ENCODE data around the gene PHC2. TPM values are rescaled to one million over a fixed set of nuclear protein-coding genes. Genes with fewer than 3 reads are reported as not detected.

PHC2 gene
- total RNA-seq, 1 experiment from 2014 or later: 71.9 TPM

DNA sequence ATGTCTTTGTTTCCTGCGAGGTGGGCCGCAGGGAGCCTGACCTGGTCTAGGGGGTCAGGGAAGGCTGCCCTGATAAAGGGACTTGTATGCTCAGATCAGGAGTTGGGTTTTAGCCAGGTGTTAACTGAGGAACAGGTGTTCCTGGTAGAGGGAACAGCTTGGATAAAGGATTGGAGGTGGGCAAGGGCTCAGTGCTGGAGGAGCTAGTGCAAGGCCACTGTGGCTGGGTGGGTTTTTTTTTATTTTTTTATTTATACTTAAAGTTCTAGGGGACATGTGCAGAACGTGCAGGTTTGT, 141.1 kb downstream of the PHC2 start:
- in situ Hi-C loops (cut with HindIII; ENCODE audit: low sequenced_read_pairs): no loop called here
- DNase-seq (ENCODE audit: low spot score): peak; percentile 67

DNA sequence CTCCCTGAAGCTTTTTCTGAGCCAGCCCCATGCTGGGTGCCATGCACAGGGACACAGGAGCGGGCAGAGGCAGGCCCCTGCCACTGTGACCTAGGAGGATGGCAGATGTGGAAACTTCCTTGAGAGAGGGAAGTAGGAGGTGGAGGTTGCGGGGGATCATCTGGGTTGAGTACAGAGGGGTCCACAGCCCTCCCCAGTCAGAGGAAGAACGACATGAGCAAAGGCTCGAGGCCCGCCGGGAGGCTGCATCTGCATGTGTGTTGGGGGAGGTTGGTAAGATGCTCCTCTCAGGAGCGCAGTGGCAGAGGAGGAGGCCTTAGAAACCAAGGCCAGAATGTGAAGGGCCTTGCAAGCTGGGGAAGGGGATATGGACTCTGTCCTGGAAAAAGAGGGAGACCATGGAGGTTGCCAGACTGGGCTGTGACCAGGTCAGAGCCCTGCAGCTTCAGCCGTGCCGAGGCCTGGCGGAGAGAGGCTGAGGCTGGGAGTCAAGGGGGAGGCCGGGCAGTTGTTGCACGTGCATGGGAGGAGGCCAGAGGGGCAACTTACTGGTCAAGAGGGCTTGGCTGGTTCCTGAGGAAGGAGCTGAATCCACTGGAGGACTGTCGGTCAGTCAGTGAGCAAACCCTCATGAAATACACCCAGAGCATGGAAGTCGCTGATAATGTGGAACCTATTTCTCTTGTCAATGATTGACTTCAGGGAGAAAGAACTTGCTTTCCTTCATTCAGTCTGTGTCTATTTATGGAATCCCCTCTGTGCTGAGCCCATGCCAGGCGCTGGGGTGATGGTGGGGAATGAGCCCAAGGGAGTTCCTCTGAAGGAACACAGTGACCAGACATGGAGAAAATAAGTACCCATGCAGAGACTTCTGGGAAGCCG, 141.7 kb downstream of the PHC2 start:
- in situ Hi-C loops (cut with HindIII; ENCODE audit: low sequenced_read_pairs): no loop called here
- DNase-seq (ENCODE audit: low spot score): no peak

DNA sequence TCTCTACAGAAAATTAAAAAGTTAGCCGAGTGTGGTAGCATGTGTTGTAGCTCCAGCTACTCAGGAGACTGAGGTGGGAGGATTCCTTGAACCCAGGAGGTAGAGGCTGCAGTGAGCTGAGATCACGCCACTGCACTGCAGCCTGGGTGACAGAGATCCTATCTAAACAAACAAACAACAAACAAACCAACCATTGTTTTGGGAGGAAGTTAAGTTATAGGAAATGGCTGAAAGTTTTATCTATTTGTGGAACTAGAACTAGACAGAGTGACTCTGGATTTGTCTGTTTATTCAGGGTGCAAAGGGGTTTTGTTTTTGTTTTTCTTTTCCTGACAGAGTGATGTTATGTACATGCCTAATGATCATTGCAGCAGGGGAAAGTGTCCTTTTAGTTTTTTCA, 143.6 kb downstream of the PHC2 start:
- DNase-seq (ENCODE audit: low spot score): no peak
- in situ Hi-C loops (cut with HindIII; ENCODE audit: low sequenced_read_pairs): no loop called here

DNA sequence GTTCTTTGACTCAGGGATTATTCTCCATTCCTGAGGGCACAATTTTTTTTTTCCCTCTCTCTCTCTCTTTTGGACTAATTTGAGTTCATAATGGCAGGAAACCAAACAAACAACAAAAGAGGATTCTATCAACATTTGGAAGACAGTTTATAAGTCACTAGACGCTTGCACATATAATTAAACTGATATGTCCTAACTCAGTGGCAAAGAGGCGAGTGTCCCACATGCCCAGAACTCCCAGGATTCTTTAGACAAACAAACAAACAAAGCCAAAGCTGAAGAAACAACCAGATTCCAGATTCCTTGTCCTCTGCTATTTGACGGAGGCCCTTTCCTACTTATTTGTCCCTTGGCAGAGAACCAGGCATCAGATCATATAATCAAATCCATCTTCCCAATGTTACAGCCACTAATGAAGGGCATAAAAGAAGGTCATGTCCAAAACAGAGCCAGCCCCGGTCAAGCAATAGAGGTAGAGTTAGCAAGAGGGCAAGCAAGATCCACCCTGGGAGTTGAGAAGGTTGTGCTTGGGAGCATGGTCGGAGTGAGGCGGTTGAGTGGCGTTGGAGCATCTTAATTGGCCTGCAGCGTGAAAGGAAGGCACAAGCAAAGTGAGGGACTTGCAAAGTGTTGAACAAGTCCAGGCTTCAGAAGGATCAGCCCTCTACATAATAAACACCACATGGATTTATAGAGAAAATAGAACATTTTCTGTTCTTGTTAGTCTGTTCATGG, 144.3 kb downstream of the PHC2 start:
- in situ Hi-C loops (cut with HindIII; ENCODE audit: low sequenced_read_pairs): no loop called here

DNA sequence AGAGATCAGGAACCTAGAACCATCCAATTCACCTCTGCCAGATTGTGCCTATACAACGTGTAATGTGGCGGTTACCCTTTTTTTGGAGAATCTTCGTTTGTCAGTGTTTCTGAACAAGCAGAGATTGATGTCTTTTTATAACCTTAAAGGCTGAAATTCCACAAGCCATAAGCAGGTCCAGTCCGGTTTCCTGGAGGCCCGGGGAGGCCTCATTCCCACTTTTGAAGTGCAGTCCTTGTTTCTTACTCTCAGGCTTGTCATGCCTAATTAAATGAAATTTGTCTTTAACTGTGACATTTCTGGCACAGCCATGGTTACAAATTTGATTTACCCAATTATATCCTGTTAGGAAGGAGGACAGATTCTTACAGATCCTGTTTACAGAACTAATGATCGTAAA, 146.8 kb downstream of the PHC2 start:
- no peak for DNase-seq (ENCODE audit: low spot score)
- in situ Hi-C loops (cut with HindIII; ENCODE audit: low sequenced_read_pairs): no loop called here

More for the DNA sequence above, 144.3 kb downstream of the PHC2 start:
- no peak for DNase-seq (ENCODE audit: low spot score)

DNA sequence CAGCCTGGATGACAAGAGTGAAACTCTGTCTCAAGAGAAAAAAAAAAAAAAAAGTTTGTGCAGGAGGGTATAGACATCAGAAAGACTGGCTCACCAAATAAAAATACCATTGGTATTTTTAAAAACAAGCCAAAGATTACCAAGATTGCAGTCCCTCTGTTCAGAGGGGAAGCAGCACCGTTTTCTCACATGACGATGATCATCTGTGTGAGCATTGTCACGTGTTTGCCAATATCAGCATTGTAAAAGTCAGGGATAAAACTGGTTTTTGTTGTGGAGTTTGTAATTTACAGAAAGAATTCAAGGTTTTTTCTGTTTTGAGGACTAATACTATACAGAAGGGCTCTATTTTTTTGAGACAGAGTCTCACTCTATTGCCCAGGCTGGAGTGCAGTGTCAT, 148.1 kb downstream of the PHC2 start:
- in situ Hi-C loops (cut with HindIII; ENCODE audit: low sequenced_read_pairs): no loop called here

DNA sequence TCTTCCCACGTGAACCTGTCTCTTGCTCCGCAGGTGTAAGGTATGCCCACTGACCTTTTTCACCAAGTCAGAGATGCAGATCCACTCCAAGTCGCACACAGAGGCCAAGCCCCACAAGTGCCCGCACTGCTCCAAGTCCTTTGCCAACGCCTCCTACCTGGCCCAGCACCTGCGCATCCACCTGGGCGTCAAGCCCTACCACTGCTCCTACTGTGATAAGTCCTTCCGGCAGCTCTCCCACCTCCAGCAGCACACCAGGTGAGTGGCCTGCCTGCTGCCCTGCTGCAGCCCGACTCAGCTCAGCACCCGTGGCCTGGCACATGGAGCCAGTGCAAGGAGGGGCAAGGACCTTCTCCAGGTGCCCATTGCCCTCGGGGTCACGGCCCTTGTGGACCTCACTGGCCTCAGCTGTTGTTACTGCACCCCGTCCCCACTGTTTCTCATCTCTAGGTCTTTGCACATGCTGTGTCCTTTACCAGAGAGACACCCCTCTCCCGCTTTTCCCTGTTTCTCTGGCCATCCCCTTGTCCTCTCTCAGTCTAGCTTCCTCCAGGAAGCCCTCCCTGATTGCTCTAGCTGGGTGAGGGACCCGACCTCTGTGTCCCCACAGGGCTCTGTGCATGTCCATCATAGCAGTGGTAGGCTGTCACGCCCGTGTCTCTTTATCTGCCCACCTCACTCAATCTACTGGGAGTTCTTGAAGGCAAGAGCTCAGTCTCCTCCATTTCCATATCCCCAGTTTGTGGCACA, 149.2 kb downstream of the PHC2 start:
- no peak for DNase-seq (ENCODE audit: low spot score)
- in situ Hi-C loops (cut with HindIII; ENCODE audit: low sequenced_read_pairs): no loop called here

More for the DNA sequence above, 148.1 kb downstream of the PHC2 start:
- no peak for DNase-seq (ENCODE audit: low spot score)

DNA sequence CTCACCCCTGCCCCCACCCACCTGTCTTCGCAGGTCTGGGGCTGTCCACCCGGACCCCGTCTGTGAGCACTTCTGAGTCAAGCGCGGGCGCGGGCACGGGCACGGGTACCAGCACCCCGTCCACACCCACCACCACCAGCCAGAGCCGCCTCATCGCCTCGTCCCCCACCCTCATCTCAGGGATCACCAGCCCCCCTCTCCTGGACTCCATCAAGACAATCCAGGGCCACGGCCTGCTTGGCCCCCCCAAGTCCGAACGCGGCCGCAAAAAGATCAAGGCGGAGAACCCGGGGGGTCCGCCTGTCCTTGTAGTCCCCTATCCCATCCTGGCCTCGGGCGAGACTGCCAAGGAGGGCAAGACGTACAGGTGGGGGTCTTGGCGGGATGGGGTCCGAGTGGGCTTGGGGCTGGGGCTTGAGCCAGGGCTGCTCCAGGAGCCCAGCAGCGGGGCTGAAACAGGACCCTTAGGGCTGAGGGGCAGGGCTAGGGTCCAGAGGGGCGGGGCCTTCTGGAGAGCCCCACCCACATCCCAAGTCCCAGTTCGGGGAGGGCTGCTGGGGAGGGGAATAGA, 150.7 kb downstream of the PHC2 start:
- DNase-seq (ENCODE audit: low spot score): no peak

DNA sequence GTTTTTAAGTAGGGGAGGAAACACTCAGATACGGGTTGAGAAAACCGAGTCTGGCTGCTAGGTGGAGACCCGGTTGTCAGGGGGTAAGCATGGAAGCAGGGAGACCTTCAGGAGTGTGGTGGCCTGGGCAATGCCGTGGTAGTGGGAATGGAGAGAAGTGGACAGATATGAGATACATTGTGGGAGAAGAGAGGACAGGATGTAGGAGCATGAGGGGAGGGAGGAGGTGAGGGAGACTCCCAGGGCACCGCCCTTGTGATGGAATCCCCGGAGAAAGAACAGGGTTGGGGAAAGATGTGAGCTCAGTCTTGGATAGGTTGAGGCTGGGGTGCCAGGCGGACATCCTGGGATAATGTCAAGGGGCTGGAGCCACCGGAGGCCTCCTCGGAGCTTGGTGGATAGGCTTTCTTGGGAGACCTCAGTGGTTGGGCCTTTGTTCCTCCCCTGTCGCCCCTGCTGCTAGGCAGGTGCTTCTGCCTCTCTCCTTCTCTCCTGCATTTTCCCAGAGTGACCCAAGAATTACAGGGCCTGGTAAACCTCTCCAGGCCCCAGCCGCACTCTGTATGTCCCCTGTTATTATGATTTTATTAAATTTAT, 153.3 kb downstream of the PHC2 start:
- no peak for DNase-seq (ENCODE audit: low spot score)
- in situ Hi-C loops (cut with HindIII; ENCODE audit: low sequenced_read_pairs): no loop called here

More for the DNA sequence above, 150.7 kb downstream of the PHC2 start:
- in situ Hi-C loops (cut with HindIII; ENCODE audit: low sequenced_read_pairs): no loop called here

DNA sequence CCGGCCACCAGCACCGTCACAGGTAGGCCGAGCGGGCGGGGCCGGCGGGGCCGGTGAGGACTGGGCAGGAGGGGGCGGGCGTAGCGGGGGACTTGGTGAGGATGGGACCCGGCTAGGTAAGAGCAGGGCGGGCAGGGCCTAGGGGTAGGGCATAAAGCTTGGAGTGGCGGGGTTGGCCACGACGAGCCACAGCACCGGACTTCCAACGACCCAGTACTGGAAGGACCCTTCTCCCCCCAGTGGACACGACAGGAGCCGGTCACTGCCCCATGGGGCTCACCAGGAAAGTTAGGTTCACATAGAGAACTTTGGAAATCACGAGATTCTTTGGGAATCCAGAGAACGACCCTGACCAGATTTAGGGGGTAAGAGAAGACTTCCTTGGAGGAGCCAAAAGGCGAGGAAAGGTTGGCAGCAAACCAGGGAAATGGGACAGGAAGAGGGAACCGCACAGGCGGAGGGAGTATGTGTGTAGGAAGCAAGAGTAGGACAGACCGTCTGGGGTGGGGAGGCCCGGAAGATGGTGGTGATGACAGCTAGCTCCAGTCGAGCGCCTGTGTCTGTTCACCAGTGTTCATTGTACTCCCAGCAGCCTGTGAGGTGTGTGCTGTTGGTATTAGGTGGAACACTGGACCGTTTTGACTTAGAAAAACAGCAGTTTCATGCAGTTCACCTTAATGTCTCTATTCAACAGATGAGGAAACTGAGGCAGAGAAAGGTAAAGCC, 154.2 kb downstream of the PHC2 start:
- in situ Hi-C loops (cut with HindIII; ENCODE audit: low sequenced_read_pairs): no loop called here

DNA sequence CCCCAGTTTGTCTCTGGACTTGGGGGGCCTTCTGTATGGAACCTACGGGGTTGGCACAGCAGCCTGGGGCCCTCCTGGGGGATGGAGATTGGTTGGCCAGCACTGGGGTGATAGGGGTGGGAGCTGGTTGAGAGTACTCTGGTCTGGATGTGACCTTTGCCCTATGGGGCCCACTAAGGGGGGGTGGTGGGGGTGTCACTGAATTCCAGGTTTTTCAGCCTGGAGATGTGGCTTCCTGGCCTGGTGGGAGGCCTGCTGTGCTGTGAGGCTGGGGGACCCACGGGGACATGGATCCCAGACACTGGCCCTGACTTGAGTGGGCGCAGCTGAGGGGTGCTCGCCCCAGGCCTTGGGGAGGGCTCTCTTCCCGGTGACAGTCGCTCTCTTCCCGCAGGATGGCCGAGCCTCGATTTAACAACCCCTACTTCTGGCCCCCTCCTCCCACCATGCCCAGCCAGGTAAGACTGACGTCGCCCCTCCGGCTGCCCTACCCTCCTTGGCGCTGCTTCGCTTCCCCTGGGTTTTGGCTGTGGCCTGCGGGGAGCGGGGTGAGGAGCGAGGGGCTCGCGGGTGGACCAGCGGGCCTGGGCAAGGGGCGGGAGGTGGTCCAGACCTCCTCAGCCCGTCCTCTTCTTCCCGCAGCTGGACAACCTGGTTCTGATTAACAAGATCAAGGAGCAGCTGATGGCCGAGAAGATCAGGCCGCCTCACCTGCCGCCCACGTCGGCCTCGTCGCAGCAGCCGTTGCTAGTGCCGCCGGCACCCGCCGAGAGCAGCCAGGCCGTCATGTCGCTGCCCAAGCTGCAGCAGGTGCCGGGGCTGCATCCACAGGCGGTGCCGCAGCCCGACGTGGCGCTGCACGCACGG, 155.0 kb downstream of the PHC2 start:
- DNase-seq (ENCODE audit: low spot score): no peak
- in situ Hi-C loops (cut with HindIII; ENCODE audit: low sequenced_read_pairs): no loop called here

More for the DNA sequence above, 154.2 kb downstream of the PHC2 start:
- DNase-seq (ENCODE audit: low spot score): no peak

DNA sequence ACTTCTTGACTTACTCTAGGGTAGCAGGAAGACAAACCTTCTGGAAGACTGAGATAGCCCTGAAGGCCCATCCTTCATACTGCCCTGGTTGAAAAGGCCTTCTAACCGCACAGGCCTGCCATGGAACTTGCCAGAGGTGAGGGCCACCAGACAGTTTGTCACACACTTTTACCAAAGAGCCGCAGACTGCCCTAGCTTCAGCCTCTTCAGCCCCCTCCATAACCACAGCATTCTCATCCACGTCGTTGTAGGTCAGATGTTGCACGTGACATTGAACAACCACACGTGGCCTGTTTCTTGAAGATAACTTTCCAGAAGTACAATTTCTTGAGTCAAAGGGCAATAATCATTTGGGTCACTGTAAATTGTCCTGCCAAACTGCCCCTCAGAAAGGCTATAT, 155.7 kb downstream of the PHC2 start:
- in situ Hi-C loops (cut with HindIII; ENCODE audit: low sequenced_read_pairs): no loop called here

DNA sequence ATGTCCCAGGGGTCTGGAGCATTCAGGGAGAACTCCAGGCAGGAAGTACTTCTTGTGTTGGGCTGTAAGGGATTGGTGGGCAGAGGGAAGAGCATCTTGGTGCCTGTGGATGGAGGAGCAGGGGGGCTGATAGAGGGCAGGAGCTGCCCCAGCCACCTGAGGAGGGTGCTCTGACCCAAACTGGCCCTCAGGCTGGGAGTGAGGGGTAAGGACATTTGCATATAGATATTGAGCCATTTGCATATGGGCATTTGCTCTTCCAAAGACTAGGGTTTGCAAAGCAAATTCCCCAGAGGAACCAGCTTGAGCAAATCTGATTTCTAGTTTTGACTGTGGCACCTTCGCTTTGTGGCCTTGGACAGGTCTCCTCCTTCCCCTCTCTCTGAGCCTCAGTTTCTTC, 156.4 kb downstream of the PHC2 start:
- no peak for DNase-seq (ENCODE audit: low spot score)
- in situ Hi-C loops (cut with HindIII; ENCODE audit: low sequenced_read_pairs): no loop called here

More for the DNA sequence above, 155.7 kb downstream of the PHC2 start:
- no peak for DNase-seq (ENCODE audit: low spot score)

DNA sequence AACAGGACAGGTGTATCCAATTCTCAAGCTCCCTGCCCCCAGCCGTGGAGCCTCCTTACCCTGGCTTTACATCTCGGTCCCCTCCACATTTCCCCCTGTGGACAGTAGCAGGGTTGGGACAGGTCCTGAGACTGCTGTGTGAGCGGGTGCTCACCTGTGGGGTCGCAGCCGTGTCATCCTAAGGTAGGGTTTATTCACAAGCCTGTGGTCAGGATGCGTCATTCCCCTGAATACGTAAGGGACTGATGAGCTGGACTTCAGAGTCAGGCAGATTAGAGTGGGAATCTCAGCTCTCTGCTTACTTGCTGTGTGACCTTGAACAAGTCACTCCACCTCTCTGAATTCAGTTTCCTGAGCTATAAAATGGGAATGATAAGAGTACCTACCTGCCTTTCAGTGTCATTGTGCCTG, 156.9 kb downstream of the PHC2 start:
- no peak for DNase-seq (ENCODE audit: low spot score)
- in situ Hi-C loops (cut with HindIII; ENCODE audit: low sequenced_read_pairs): no loop called here
